Suppressor macrophage treated with lipopolysaccharide for 1 hour (primary cell): ENCODE data around the gene TBC1D14.

Source experiments
- DNase-seq, 3 donors: peaks; one replicate each; pipeline ENCODE4 v3.0.0-alpha.2; 2020 to 2022

The TBC1D14 gene

GRCh38 chr4:7002336-7002735 is 92.7 kb downstream of the TBC1D14 start:
- no peak for DNase-seq

GRCh38 chr4:7003176-7003878 is 93.7 kb downstream of the TBC1D14 start:
- DNase-seq = no peak

GRCh38 chr4:7003879-7004240 is 94.2 kb downstream of the TBC1D14 start:
- no peak for DNase-seq

GRCh38 chr4:7004331-7004730 is 94.7 kb downstream of the TBC1D14 start:
- DNase-seq = no peak

GRCh38 chr4:7005571-7005970 is 95.9 kb downstream of the TBC1D14 start:
- DNase-seq = no peak

- DNase-seq = no peak
Measured at GRCh38 chr4:7006411-7006810, 96.8 kb downstream of the TBC1D14 start.

- no peak for DNase-seq
Measured at GRCh38 chr4:7007142-7007907, 97.7 kb downstream of the TBC1D14 start.

GRCh38 chr4:7007944-7008343 is 98.3 kb downstream of the TBC1D14 start:
- DNase-seq = no peak

- no peak for DNase-seq
Measured at GRCh38 chr4:7009564-7009963, 99.9 kb downstream of the TBC1D14 start.

GRCh38 chr4:7013175-7013574 is 103.5 kb downstream of the TBC1D14 start:
- DNase-seq = no peak

GRCh38 chr4:7014815-7015214 is 105.2 kb downstream of the TBC1D14 start:
- DNase-seq = no peak

- no peak for DNase-seq
Measured at GRCh38 chr4:7015383-7016035, 105.9 kb downstream of the TBC1D14 start.

- DNase-seq = no peak
Measured at GRCh38 chr4:7016086-7016485, 106.5 kb downstream of the TBC1D14 start.

- DNase-seq = no peak
Measured at GRCh38 chr4:7016512-7016911, 106.9 kb downstream of the TBC1D14 start.

GRCh38 chr4:7017446-7018048 is 107.9 kb downstream of the TBC1D14 start:
- no peak for DNase-seq

- no peak for DNase-seq
Measured at GRCh38 chr4:7018281-7018680, 108.7 kb downstream of the TBC1D14 start.

GRCh38 chr4:7019367-7019766 is 109.7 kb downstream of the TBC1D14 start:
- no peak for DNase-seq

- DNase-seq = no peak
Measured at GRCh38 chr4:7020290-7020689, 110.7 kb downstream of the TBC1D14 start.

GRCh38 chr4:7020856-7021255 is 111.2 kb downstream of the TBC1D14 start:
- DNase-seq = no peak

GRCh38 chr4:7021355-7021754 is 111.7 kb downstream of the TBC1D14 start:
- DNase-seq = no peak

- DNase-seq = no peak
Measured at GRCh38 chr4:7021930-7022664, 112.5 kb downstream of the TBC1D14 start.

GRCh38 chr4:7023486-7023885 is 113.9 kb downstream of the TBC1D14 start:
- DNase-seq = no peak

GRCh38 chr4:7023901-7024300 is 114.3 kb downstream of the TBC1D14 start:
- no peak for DNase-seq
